ENCODE results near the gene NFE2L3. TPM values are rescaled to one million over a fixed set of nuclear protein-coding genes. Genes with fewer than 3 reads are reported as not detected.

Gene NFE2L3
- total and polyA plus RNA-seq, 9 of the 15 experiments (the other 6 are each of a cell fraction or from before 2014, with no cell fraction given) = 2.9 to 16.9 (median 12.4) TPM

DNA sequence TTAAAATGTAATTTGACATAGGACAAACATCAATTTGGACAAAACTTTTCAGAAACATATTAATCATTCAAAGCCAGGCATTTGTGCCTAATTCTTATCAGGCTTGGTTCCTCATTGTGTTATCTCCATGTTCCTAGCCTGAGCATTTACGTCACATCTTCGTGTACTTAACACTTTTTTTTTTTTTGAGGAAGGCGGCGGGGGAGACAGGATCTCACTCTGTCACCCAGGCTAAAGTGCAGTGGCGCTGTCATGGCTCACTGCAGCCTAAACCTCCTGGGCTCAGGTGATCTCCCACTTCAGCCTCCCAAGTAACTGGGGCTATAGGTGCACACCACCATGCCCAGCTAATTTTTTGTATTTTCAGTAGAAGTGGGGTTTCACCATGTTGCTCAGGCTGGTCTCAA, 28.8 kb downstream of the NFE2L3 start (continued):
- 0 out of 2 replicates have a peak, but pooled peaks have one; percentile 41 for TF ChIP-seq GTF2E2 (tag; IDR thresholded peaks at IDR 0.05)
- peak; percentile 65; the same call in 1 of the 2 replicates for TF ChIP-seq LCOR (CRISPR knock-in tag; IDR thresholded peaks at IDR 0.05)
- no peak for TF ChIP-seq MCM3 (IDR thresholded peaks at IDR 0.05)
- TF ChIP-seq ZNF583 (CRISPR knock-in tag; IDR thresholded peaks at IDR 0.05) = no peak
- peak; percentile 23; the same call in 1 of the 2 replicates for TF ChIP-seq ZKSCAN8 (CRISPR knock-in tag; IDR thresholded peaks at IDR 0.05)
- TF ChIP-seq L3MBTL2 (IDR thresholded peaks at IDR 0.05) = peak; percentile 82
- TF ChIP-seq CREB1 (IDR thresholded peaks at IDR 0.05) = peak; percentile 88
- peak; percentile 83 for TF ChIP-seq CREB1 (CRISPR knock-in tag; IDR thresholded peaks at IDR 0.05)
- 0 out of 2 replicates have a peak, but pooled peaks have one; percentile 35 for TF ChIP-seq FOSL1 (tag; conservative IDR thresholded peaks at IDR 0.05)
- TF ChIP-seq TEAD1 (CRISPR knock-in tag; IDR thresholded peaks at IDR 0.05) = 0 out of 4 replicates have a peak, but pooled peaks of 1 of the 2 experiments have one; percentile 31
- TF ChIP-seq MTA3 (IDR thresholded peaks at IDR 0.05; ENCODE audit: borderline replicate concordance) = peak; percentile 39; the same call in 1 of the 2 replicates
- TF ChIP-seq KLF16 (IDR thresholded peaks at IDR 0.05) = peak; percentile 78
- TF ChIP-seq ARID1B (IDR thresholded peaks at IDR 0.05) = peak; percentile 93
- no peak for TF ChIP-seq HNRNPLL (IDR thresholded peaks at IDR 0.05; ENCODE audit: low read depth, low read length, poor library complexity, severe bottlenecking)
- peak; percentile 82; the same call in 1 of the 2 replicates for TF ChIP-seq ZNF197 (CRISPR knock-in tag; IDR thresholded peaks at IDR 0.05; ENCODE audit: low read depth)
- TF ChIP-seq, protein P1, sequence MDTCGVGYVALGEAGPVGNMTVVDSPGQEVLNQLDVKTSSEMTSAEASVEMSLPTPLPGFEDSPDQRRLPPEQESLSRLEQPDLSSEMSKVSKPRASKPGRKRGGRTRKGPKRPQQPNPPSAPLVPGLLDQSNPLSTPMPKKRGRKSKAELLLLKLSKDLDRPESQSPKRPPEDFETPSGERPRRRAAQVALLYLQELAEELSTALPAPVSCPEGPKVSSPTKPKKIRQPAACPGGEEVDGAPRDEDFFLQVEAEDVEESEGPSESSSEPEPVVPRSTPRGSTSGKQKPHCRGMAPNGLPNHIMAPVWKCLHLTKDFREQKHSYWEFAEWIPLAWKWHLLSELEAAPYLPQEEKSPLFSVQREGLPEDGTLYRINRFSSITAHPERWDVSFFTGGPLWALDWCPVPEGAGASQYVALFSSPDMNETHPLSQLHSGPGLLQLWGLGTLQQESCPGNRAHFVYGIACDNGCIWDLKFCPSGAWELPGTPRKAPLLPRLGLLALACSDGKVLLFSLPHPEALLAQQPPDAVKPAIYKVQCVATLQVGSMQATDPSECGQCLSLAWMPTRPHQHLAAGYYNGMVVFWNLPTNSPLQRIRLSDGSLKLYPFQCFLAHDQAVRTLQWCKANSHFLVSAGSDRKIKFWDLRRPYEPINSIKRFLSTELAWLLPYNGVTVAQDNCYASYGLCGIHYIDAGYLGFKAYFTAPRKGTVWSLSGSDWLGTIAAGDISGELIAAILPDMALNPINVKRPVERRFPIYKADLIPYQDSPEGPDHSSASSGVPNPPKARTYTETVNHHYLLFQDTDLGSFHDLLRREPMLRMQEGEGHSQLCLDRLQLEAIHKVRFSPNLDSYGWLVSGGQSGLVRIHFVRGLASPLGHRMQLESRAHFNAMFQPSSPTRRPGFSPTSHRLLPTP (IDR thresholded peaks at IDR 0.05; ENCODE audit: borderline replicate concordance, extremely low read depth, insufficient read length) = no peak
- TF ChIP-seq CBX3 (IDR thresholded peaks at IDR 0.05; ENCODE audit: borderline replicate concordance in 1 of 2, low read length in 2 of 2) = peak in 1 of 2 experiments; percentile 28; a peak in 1 of 3 replicates
- TF ChIP-seq COPS2 (conservative IDR thresholded peaks at IDR 0.05) = no peak
- TF ChIP-seq, protein P2, sequence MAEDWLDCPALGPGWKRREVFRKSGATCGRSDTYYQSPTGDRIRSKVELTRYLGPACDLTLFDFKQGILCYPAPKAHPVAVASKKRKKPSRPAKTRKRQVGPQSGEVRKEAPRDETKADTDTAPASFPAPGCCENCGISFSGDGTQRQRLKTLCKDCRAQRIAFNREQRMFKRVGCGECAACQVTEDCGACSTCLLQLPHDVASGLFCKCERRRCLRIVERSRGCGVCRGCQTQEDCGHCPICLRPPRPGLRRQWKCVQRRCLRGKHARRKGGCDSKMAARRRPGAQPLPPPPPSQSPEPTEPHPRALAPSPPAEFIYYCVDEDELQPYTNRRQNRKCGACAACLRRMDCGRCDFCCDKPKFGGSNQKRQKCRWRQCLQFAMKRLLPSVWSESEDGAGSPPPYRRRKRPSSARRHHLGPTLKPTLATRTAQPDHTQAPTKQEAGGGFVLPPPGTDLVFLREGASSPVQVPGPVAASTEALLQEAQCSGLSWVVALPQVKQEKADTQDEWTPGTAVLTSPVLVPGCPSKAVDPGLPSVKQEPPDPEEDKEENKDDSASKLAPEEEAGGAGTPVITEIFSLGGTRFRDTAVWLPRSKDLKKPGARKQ (CRISPR knock-in tag; IDR thresholded peaks at IDR 0.05) = no peak
- TF ChIP-seq, protein P3, sequence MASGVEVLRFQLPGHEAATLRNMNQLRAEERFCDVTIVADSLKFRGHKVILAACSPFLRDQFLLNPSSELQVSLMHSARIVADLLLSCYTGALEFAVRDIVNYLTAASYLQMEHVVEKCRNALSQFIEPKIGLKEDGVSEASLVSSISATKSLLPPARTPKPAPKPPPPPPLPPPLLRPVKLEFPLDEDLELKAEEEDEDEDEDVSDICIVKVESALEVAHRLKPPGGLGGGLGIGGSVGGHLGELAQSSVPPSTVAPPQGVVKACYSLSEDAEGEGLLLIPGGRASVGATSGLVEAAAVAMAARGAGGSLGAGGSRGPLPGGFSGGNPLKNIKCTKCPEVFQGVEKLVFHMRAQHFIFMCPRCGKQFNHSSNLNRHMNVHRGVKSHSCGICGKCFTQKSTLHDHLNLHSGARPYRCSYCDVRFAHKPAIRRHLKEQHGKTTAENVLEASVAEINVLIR (CRISPR knock-in tag; IDR thresholded peaks at IDR 0.05) = peak; percentile 78
- no peak for TF ChIP-seq ZNF347 (CRISPR knock-in tag; IDR thresholded peaks at IDR 0.05; ENCODE audit: low read depth)
- TF ChIP-seq ERF (CRISPR knock-in tag; IDR thresholded peaks at IDR 0.05) = 0 out of 2 replicates have a peak, but pooled peaks have one; percentile 20
- TF ChIP-seq MAFF (IDR thresholded peaks at IDR 0.05; ENCODE audit: low read length) = peak; percentile 1; the same call in 1 of the 2 replicates
- TF ChIP-seq CREM (IDR thresholded peaks at IDR 0.05; ENCODE audit: low read depth) = peak; percentile 97
